Thoracic aorta (tissue), 2 donors: ENCODE measurements around the gene GHITM. TPM values are rescaled to one million over a fixed set of nuclear protein-coding genes. Genes with fewer than 3 reads are reported as not detected.

Experiments
- ATAC-seq: fragments of 150-250 bp; one replicate; pipeline ENCODE4 v1.8.0; 2017; ENCODE audit warnings: low read depth; ENCODE audit not compliant: insufficient number of reproducible peaks, low FRiP score
- DNase-seq: peaks from one replicate; pipeline ENCODE4 v3.0.0-alpha.2; 2020; ENCODE audit warnings: low spot score
- H3K27ac ChIP-seq, 2 donors: fragments of 200-600 bp; sonication (generic); 1 replicate in 1 of 2; 2 replicates in 1 of 2; pipeline ENCODE4 v1.5.1; 2016; ENCODE audit warnings: mild to moderate bottlenecking in 2 of 2, moderate library complexity in 2 of 2
- H3K27me3 ChIP-seq: fragments of 200-600 bp; sonication (generic); replicated peaks from 2 replicates; pipeline ENCODE4 v1.6.0; 2016; ENCODE audit warnings: mild to moderate bottlenecking; ENCODE audit not compliant: insufficient read depth
- H3K36me3 ChIP-seq: fragments of 200-600 bp; sonication (generic); one replicate; pipeline ENCODE4 v1.5.1; 2016
- H3K4me1 ChIP-seq, 2 donors: fragments of 200-600 bp; sonication (generic); 1 replicate in 1 of 2; 2 replicates in 1 of 2; pipeline versions ENCODE4 v1.5.1 to v1.6.0; 2016; ENCODE audit warnings: low read depth in 2 of 2, mild to moderate bottlenecking in 1 of 2; ENCODE audit not compliant: control insufficient read depth in 1 of 2
- H3K4me3 ChIP-seq: fragments of 200-600 bp; sonication (generic); 2 replicates; pipeline ENCODE4 v1.5.1; 2016; ENCODE audit warnings: mild to moderate bottlenecking
- H3K9me3 ChIP-seq: fragments of 200-600 bp; sonication (generic); 2 replicates; pipeline ENCODE4 v1.5.1; 2016
- CTCF ChIP-seq: fragments of 200-600 bp; sonication (generic); IDR thresholded peaks from one replicate; pipeline ENCODE4 v1.5.1; 2019; ENCODE audit warnings: antibody characterized with exemption
- total RNA-seq, 2 donors: library from RNA; depleted of rRNA; stranded (reverse); fragments of >200 nt; gene quantifications; one replicate each; pipeline versions ENCODE4 v1.1.0 to v1.2.3, GENCODE V29; 2016

Gene GHITM
- total RNA-seq, 2 donors from 2014 or later, result 114 to 116 TPM

- DNase-seq (no peak), ATAC-seq (no peak)
- Histone ChIP-seq H3K27me3 (no peaks in the 10 kb centered on the region), H3K9me3 (no peaks in the 10 kb centered on the region), H3K4me3 (no peak overlapping the region), H3K36me3 (peaks cover 51% of the 10 kb centered on the region), H3K27ac (no peak overlapping the region), H3K4me1 (no peaks in the 10 kb centered on the region)
- no peak for TF ChIP-seq CTCF
Measured at GRCh38 chr10:84149854-84150253, 10.5 kb downstream of the GHITM start.

GRCh38 chr10:84152769-84153168 is 13.5 kb downstream of the GHITM start:
- no peak for DNase-seq
- no peak for TF ChIP-seq CTCF
- Histone ChIP-seq H3K4me1 (no peaks in the 10 kb centered on the region), H3K27me3 (no peaks in the 10 kb centered on the region), H3K36me3 (peaks cover 28% of the 10 kb centered on the region), H3K27ac (no peak overlapping the region), H3K4me3 (no peak overlapping the region), H3K9me3 (no peaks in the 10 kb centered on the region)
- no peak for ATAC-seq

- Histone ChIP-seq H3K4me3 (no peak overlapping the region), H3K27me3 (no peaks in the 10 kb centered on the region), H3K36me3 (peaks cover 14% of the 10 kb centered on the region), H3K9me3 (no peaks in the 10 kb centered on the region), H3K27ac (no peak overlapping the region), H3K4me1 (no peaks in the 10 kb centered on the region)
- ATAC-seq (no peak), DNase-seq (no peak)
- no peak for TF ChIP-seq CTCF
Measured at GRCh38 chr10:84155521-84155920, 16.2 kb downstream of the GHITM start.

- TF ChIP-seq CTCF, result no peak
Measured at GRCh38 chr10:84156009-84156408, 16.7 kb downstream of the GHITM start.

GRCh38 chr10:84156768-84157167 is 17.5 kb downstream of the GHITM start:
- no peaks in the 10 kb centered on the region for H3K9me3 ChIP-seq
- ATAC-seq (no peak), DNase-seq (no peak)
- no peak for TF ChIP-seq CTCF
- peaks cover 7% of the 10 kb centered on the region for H3K36me3 ChIP-seq
- no peak overlapping the region for H3K4me3 ChIP-seq
- H3K4me1 ChIP-seq, result no peaks in the 10 kb centered on the region
- no peaks in the 10 kb centered on the region for H3K27me3 ChIP-seq
- H3K27ac ChIP-seq, result no peak overlapping the region

More at GRCh38 chr10:84156009-84156408, 16.7 kb downstream of the GHITM start:
- ATAC-seq, result no peak
- Histone ChIP-seq H3K36me3 (peaks cover 9% of the 10 kb centered on the region), H3K27ac (no peak overlapping the region), H3K9me3 (no peaks in the 10 kb centered on the region), H3K27me3 (no peaks in the 10 kb centered on the region), H3K4me1 (no peaks in the 10 kb centered on the region), H3K4me3 (no peak overlapping the region)
- no peak for DNase-seq
